ENCODE data around the gene SCYGR3. TPM values are rescaled to one million over a fixed set of nuclear protein-coding genes. Genes with fewer than 3 reads are reported as not detected.

SCYGR3 gene
- total and polyA plus RNA-seq, 2 experiments from 2014 or later = not detected

DNA sequence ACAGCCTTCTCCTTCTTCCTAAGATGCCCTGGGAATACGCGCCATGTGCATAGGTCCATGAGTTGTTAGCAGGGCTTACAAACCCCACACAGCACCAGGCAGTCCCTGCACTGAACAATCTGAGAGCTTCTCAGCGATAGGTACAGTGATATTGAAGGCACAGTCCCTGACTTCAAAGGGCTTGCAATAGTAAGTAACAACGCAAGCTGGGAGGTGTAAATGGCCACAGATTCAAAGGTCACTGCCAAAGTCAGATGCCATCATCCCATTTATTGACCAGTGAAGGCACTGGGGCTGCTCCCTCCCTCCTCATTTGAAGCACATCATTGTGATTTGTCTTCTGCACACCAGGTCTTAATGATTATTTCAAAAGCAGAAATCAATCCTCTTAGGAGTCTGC is 541 bp upstream of the SCYGR3 start:
- Histone ChIP-seq H3K27me3 (no peaks in the 10 kb centered on the region), H3K9me3 (ENCODE audit: low read depth) (no peaks in the 10 kb centered on the region), H3K36me3 (no peaks in the 10 kb centered on the region), H3K27ac (no peak overlapping the region), H3K4me3 (no peak overlapping the region), H3K4me1 (ENCODE audit: low read depth) (no peaks in the 10 kb centered on the region)
- no peak for DNase-seq (ENCODE audit: low read depth in 1 of 2, low spot score in 1 of 2)
- TF ChIP-seq CTCF (IDR thresholded peaks at IDR 0.05; ENCODE audit: low read depth, low read length) = no peak

- no peak for DNase-seq (ENCODE audit: low read depth in 1 of 2, low spot score in 1 of 2)
- H3K27ac ChIP-seq = no peak overlapping the region
- H3K4me1 ChIP-seq (ENCODE audit: low read depth) = no peaks in the 10 kb centered on the region
- no peaks in the 10 kb centered on the region for H3K27me3 ChIP-seq
- TF ChIP-seq CTCF (IDR thresholded peaks at IDR 0.05; ENCODE audit: low read depth, low read length) = no peak
- H3K36me3 ChIP-seq = no peaks in the 10 kb centered on the region
- H3K4me3 ChIP-seq = no peak overlapping the region
- no peaks in the 10 kb centered on the region for H3K9me3 ChIP-seq (ENCODE audit: low read depth)
Measured at GRCh38 chr2:227614246-227614645, 394 bp downstream of the SCYGR3 start.

GRCh38 chr2:227613272-227613660 is 1.4 kb downstream of the SCYGR3 start:
- TF ChIP-seq CTCF (IDR thresholded peaks at IDR 0.05; ENCODE audit: low read depth, low read length) = no peak
- Histone ChIP-seq H3K36me3 (no peaks in the 10 kb centered on the region), H3K4me1 (ENCODE audit: low read depth) (no peaks in the 10 kb centered on the region), H3K27ac (no peak overlapping the region), H3K4me3 (no peak overlapping the region), H3K27me3 (no peaks in the 10 kb centered on the region), H3K9me3 (ENCODE audit: low read depth) (no peaks in the 10 kb centered on the region)
- no peak for DNase-seq (ENCODE audit: low read depth in 1 of 2, low spot score in 1 of 2)

GRCh38 chr2:227612546-227613271 is 1.9 kb downstream of the SCYGR3 start:
- Histone ChIP-seq H3K36me3 (no peaks in the 10 kb centered on the region), H3K27me3 (no peaks in the 10 kb centered on the region), H3K9me3 (ENCODE audit: low read depth) (no peaks in the 10 kb centered on the region), H3K4me1 (ENCODE audit: low read depth) (no peaks in the 10 kb centered on the region), H3K4me3 (no peak overlapping the region), H3K27ac (no peak overlapping the region)
- DNase-seq (ENCODE audit: low read depth in 1 of 2, low spot score in 1 of 2) = no peak
- TF ChIP-seq CTCF (IDR thresholded peaks at IDR 0.05; ENCODE audit: low read depth, low read length) = no peak

DNA sequence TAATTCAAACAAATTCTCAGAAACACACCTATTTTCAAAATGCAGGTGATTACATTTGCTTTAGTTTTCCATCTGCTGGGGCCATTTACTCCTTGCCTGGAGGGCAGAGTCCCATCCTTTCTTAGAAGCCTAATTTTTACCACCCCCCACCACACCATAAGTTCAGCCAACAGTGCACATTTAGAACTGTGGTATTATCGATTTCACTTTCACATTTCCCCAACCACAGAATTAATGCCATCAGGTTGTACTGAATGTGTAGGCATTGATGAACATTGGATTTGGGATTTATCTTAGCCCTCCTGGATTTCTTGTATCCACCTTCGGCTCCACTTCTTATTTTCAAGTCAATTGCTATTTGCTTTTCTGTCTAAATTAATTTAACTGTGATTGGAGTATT is 4.5 kb downstream of the SCYGR3 start:
- Histone ChIP-seq H3K27me3 (no peaks in the 10 kb centered on the region), H3K36me3 (no peaks in the 10 kb centered on the region), H3K4me3 (no peak overlapping the region), H3K27ac (no peak overlapping the region), H3K4me1 (ENCODE audit: low read depth) (no peaks in the 10 kb centered on the region), H3K9me3 (ENCODE audit: low read depth) (no peaks in the 10 kb centered on the region)
- DNase-seq (ENCODE audit: low read depth in 1 of 2, low spot score in 1 of 2) = no peak
- no peak for TF ChIP-seq CTCF (IDR thresholded peaks at IDR 0.05; ENCODE audit: low read depth, low read length)

All from cardiac muscle cell (in vitro differentiated cells and primary cell).